ENCODE data around the gene HAO1. TPM values are rescaled to one million over a fixed set of nuclear protein-coding genes. Genes with fewer than 3 reads are reported as not detected.

Gene HAO1
- total RNA-seq, 2 experiments from 2014 or later: not detected

- Mint-ChIP-seq H3K27ac (no peak overlapping the region), H3K4me1 (ENCODE audit: low read depth) (no peaks in the 10 kb centered on the region)
These were observed 15.6 kb downstream of the HAO1 start for GRCh38 chr20:7924692-7925091.

GRCh38 chr20:7916648-7917047 lies 23.6 kb downstream of the HAO1 start:
- H3K9me3 Mint-ChIP-seq (ENCODE audit: insufficient read depth): no peaks in the 10 kb centered on the region
- CTCF ChIA-PET: no interaction called here
- no peak overlapping the region for H3K27ac Mint-ChIP-seq
- ATAC-seq (no peak), DNase-seq (no peak)
- H3K36me3 Mint-ChIP-seq (ENCODE audit: low read depth): no peaks in the 10 kb centered on the region
- POLR2A ChIA-PET: no interaction called here
- no peaks in the 10 kb centered on the region for H3K27me3 Mint-ChIP-seq (ENCODE audit: low read depth)
- no peaks in the 10 kb centered on the region for H3K4me1 Mint-ChIP-seq (ENCODE audit: low read depth)
- no peak overlapping the region for H3K4me3 Mint-ChIP-seq

More at GRCh38 chr20:7924692-7925091, 15.6 kb downstream of the HAO1 start:
- ATAC-seq: no peak
- Mint-ChIP-seq H3K27me3 (ENCODE audit: low read depth) (no peaks in the 10 kb centered on the region), H3K9me3 (ENCODE audit: insufficient read depth) (no peaks in the 10 kb centered on the region), H3K36me3 (ENCODE audit: low read depth) (no peaks in the 10 kb centered on the region), H3K4me3 (no peak overlapping the region)
- DNase-seq: no peak
- ChIA-PET POLR2A (no interaction called here), CTCF (interaction anchor here (0.8 kb wide), 1 partner anchor 1692 kb away, joined by 3 read pairs; no protein-coding TSS in a partner anchor)

GRCh38 chr20:7912551-7912950 lies 27.7 kb downstream of the HAO1 start:
- DNase-seq (no peak), ATAC-seq (no peak)
- ChIA-PET CTCF (no interaction called here), POLR2A (no interaction called here)
- H3K4me1 Mint-ChIP-seq (ENCODE audit: low read depth): no peaks in the 10 kb centered on the region
- no peak overlapping the region for H3K27ac Mint-ChIP-seq
- no peaks in the 10 kb centered on the region for H3K36me3 Mint-ChIP-seq (ENCODE audit: low read depth)
- no peaks in the 10 kb centered on the region for H3K9me3 Mint-ChIP-seq (ENCODE audit: insufficient read depth)
- H3K4me3 Mint-ChIP-seq: no peak overlapping the region
- no peaks in the 10 kb centered on the region for H3K27me3 Mint-ChIP-seq (ENCODE audit: low read depth)

GRCh38 chr20:7911586-7912330 lies 28.5 kb downstream of the HAO1 start:
- Mint-ChIP-seq H3K27ac (no peak overlapping the region), H3K36me3 (ENCODE audit: low read depth) (no peaks in the 10 kb centered on the region), H3K9me3 (ENCODE audit: insufficient read depth) (no peaks in the 10 kb centered on the region), H3K27me3 (ENCODE audit: low read depth) (no peaks in the 10 kb centered on the region), H3K4me3 (no peak overlapping the region), H3K4me1 (ENCODE audit: low read depth) (no peaks in the 10 kb centered on the region)
- ATAC-seq: no peak
- no peak for DNase-seq
- ChIA-PET CTCF (no interaction called here), POLR2A (interaction anchor here (0.6 kb wide), 1 partner anchor 751 kb away, joined by 3 read pairs; no protein-coding TSS in a partner anchor)

- Mint-ChIP-seq H3K27ac (no peak overlapping the region), H3K4me3 (no peak overlapping the region), H3K27me3 (ENCODE audit: low read depth) (no peaks in the 10 kb centered on the region), H3K4me1 (ENCODE audit: low read depth) (no peaks in the 10 kb centered on the region), H3K36me3 (ENCODE audit: low read depth) (no peaks in the 10 kb centered on the region), H3K9me3 (ENCODE audit: insufficient read depth) (no peaks in the 10 kb centered on the region)
- ATAC-seq (no peak), DNase-seq (no peak)
- POLR2A ChIA-PET: interaction anchor here (0.7 kb wide), 1 partner anchor 66 kb away, joined by 3 read pairs; no protein-coding TSS in a partner anchor
- CTCF ChIA-PET: no interaction called here
These were observed 31.4 kb downstream of the HAO1 start for GRCh38 chr20:7908905-7909304.

GRCh38 chr20:7903429-7903828 lies 36.8 kb downstream of the HAO1 start:
- Mint-ChIP-seq H3K27ac (no peak overlapping the region), H3K4me1 (ENCODE audit: low read depth) (no peaks in the 10 kb centered on the region), H3K36me3 (ENCODE audit: low read depth) (no peaks in the 10 kb centered on the region), H3K9me3 (ENCODE audit: insufficient read depth) (no peaks in the 10 kb centered on the region), H3K27me3 (ENCODE audit: low read depth) (no peaks in the 10 kb centered on the region), H3K4me3 (no peak overlapping the region)
- ChIA-PET CTCF (no interaction called here), POLR2A (no interaction called here)
- ATAC-seq: no peak
- DNase-seq: no peak

GRCh38 chr20:7902879-7903278 lies 37.4 kb downstream of the HAO1 start:
- Mint-ChIP-seq H3K9me3 (ENCODE audit: insufficient read depth) (no peaks in the 10 kb centered on the region), H3K4me1 (ENCODE audit: low read depth) (no peaks in the 10 kb centered on the region), H3K4me3 (no peak overlapping the region), H3K27me3 (ENCODE audit: low read depth) (no peaks in the 10 kb centered on the region), H3K27ac (no peak overlapping the region), H3K36me3 (ENCODE audit: low read depth) (no peaks in the 10 kb centered on the region)
- no peak for DNase-seq
- ChIA-PET CTCF (no interaction called here), POLR2A (no interaction called here)
- ATAC-seq: no peak

- ChIA-PET CTCF (no interaction called here), POLR2A (no interaction called here)
- Mint-ChIP-seq H3K9me3 (ENCODE audit: insufficient read depth) (no peaks in the 10 kb centered on the region), H3K27me3 (ENCODE audit: low read depth) (no peaks in the 10 kb centered on the region), H3K4me3 (no peak overlapping the region), H3K36me3 (ENCODE audit: low read depth) (no peaks in the 10 kb centered on the region), H3K4me1 (ENCODE audit: low read depth) (no peaks in the 10 kb centered on the region), H3K27ac (no peak overlapping the region)
- no peak for DNase-seq
- ATAC-seq: no peak
These were observed 42.4 kb downstream of the HAO1 start for GRCh38 chr20:7897781-7898364.

GRCh38 chr20:7893014-7893730 lies 47.1 kb downstream of the HAO1 start:
- Mint-ChIP-seq H3K9me3 (ENCODE audit: insufficient read depth) (no peaks in the 10 kb centered on the region), H3K27ac (no peak overlapping the region), H3K4me1 (ENCODE audit: low read depth) (no peaks in the 10 kb centered on the region), H3K27me3 (ENCODE audit: low read depth) (no peaks in the 10 kb centered on the region), H3K36me3 (ENCODE audit: low read depth) (no peaks in the 10 kb centered on the region), H3K4me3 (no peak overlapping the region)
- ATAC-seq: no peak
- CTCF ChIA-PET: no interaction called here
- no peak for DNase-seq
- POLR2A ChIA-PET: no interaction called here

GRCh38 chr20:7891705-7892104 lies 48.6 kb downstream of the HAO1 start:
- POLR2A ChIA-PET: no interaction called here
- H3K36me3 Mint-ChIP-seq (ENCODE audit: low read depth): no peaks in the 10 kb centered on the region
- no peaks in the 10 kb centered on the region for H3K27me3 Mint-ChIP-seq (ENCODE audit: low read depth)
- DNase-seq (no peak), ATAC-seq (no peak)
- CTCF ChIA-PET: no interaction called here
- H3K4me3 Mint-ChIP-seq: no peak overlapping the region
- H3K27ac Mint-ChIP-seq: no peak overlapping the region
- H3K9me3 Mint-ChIP-seq (ENCODE audit: insufficient read depth): no peaks in the 10 kb centered on the region
- no peaks in the 10 kb centered on the region for H3K4me1 Mint-ChIP-seq (ENCODE audit: low read depth)

GRCh38 chr20:7889736-7890135 lies 50.5 kb downstream of the HAO1 start:
- H3K9me3 Mint-ChIP-seq (ENCODE audit: insufficient read depth): no peaks in the 10 kb centered on the region
- ATAC-seq: no peak
- H3K36me3 Mint-ChIP-seq (ENCODE audit: low read depth): no peaks in the 10 kb centered on the region
- H3K4me3 Mint-ChIP-seq: no peak overlapping the region
- ChIA-PET POLR2A (no interaction called here), CTCF (no interaction called here)
- DNase-seq: no peak
- no peaks in the 10 kb centered on the region for H3K27me3 Mint-ChIP-seq (ENCODE audit: low read depth)
- no peak overlapping the region for H3K27ac Mint-ChIP-seq
- H3K4me1 Mint-ChIP-seq (ENCODE audit: low read depth): no peaks in the 10 kb centered on the region

- ATAC-seq: no peak
These were observed 56.5 kb downstream of the HAO1 start for GRCh38 chr20:7883741-7884140.

More at GRCh38 chr20:7883741-7884140, 56.5 kb downstream of the HAO1 start:
- Mint-ChIP-seq H3K9me3 (ENCODE audit: insufficient read depth) (no peaks in the 10 kb centered on the region), H3K4me3 (no peak overlapping the region), H3K27me3 (ENCODE audit: low read depth) (no peaks in the 10 kb centered on the region), H3K36me3 (ENCODE audit: low read depth) (no peaks in the 10 kb centered on the region), H3K27ac (no peak overlapping the region), H3K4me1 (ENCODE audit: low read depth) (no peaks in the 10 kb centered on the region)
- POLR2A ChIA-PET: no interaction called here
- CTCF ChIA-PET: no interaction called here
- no peak for DNase-seq
